Heart right ventricle (tissue), 16 donors: Measurements from ENCODE around the gene ZXDC. TPM values are rescaled to one million over a fixed set of nuclear protein-coding genes. Genes with fewer than 3 reads are reported as not detected.

ENCODE experiments used
- ATAC-seq, 8 donors: fragments of 200-7000 bp; cut with Tn5 transposase; one replicate each; pipeline ENCODE4 v1.9.1; 2020; ENCODE audit warnings: mild to moderate bottlenecking in 8 of 8, moderate library complexity in 8 of 8, moderate number of reproducible peaks in 1 of 8
- DNase-seq, 2 donors: peaks; one replicate each; pipeline ENCODE4 v3.0.0-alpha.2; 2020
- H3K27ac ChIP-seq, 10 donors: fragments of 200-600 bp; sonication (generic) in 2 of 10; one replicate each; pipeline versions ENCODE4 v1.5.0 to v1.8.0; 2020 to 2022; ENCODE audit warnings: mild to moderate bottlenecking in 3 of 10
- H3K27me3 ChIP-seq, 7 donors: fragments of 200-600 bp; one replicate each; pipeline ENCODE4 v1.8.0; 2021 to 2022; ENCODE audit warnings: mild to moderate bottlenecking in 2 of 7
- H3K36me3 ChIP-seq, 9 donors: fragments of 200-600 bp; sonication (generic) in 1 of 9; one replicate each; pipeline versions ENCODE4 v1.5.0 to v1.8.0; 2020 to 2022; ENCODE audit warnings: mild to moderate bottlenecking in 2 of 9
- H3K4me1 ChIP-seq, 9 donors: fragments of 200-600 bp; sonication (generic) in 1 of 9; one replicate each; pipeline versions ENCODE4 v1.5.0 to v1.8.0; 2020 to 2022; ENCODE audit warnings: mild to moderate bottlenecking in 4 of 9
- H3K4me3 ChIP-seq, 10 donors: fragments of 200-600 bp; sonication (generic) in 2 of 10; one replicate each; pipeline versions ENCODE4 v1.5.0 to v1.8.0; 2020 to 2022; ENCODE audit warnings: mild to moderate bottlenecking in 7 of 10, moderate library complexity in 2 of 10
- H3K9me3 ChIP-seq, 11 donors: fragments of 200-600 bp in 10 of 11; sonication (generic) in 2 of 11; one replicate each; pipeline versions ENCODE4 v1.5.0 to v1.8.0; 2013 to 2022; ENCODE audit warnings: mild to moderate bottlenecking in 2 of 11, control low read depth in 1 of 11, moderate library complexity in 1 of 11
- CTCF ChIP-seq, 9 donors: fragments of 200-600 bp; sonication (generic) in 2 of 9; IDR thresholded peaks; one replicate each; pipeline versions ENCODE4 v1.5.0 to v1.8.0; 2021 to 2022; ENCODE audit warnings: antibody characterized with exemption in 9 of 9, mild to moderate bottlenecking in 5 of 9, moderate library complexity in 1 of 9
- WGBS, 2 donors: extraction: QIAGEN DNeasy Blood & Tissue Kit; methylation state at CpG; one replicate each; pipeline ENCODE4 v1.1.7; 2013; ENCODE audit warnings: inconsistent platforms in 1 of 2; 5-methylcytosine and 5-hydroxymethylcytosine counted together
- intact Hi-C, 10 donors: fragments of 100-400 bp; cut with DNase I; formaldehyde crosslinking; loops; one replicate each; pipeline versions ENCODE4 v1.11.1 to v1.14.2; 2022
- polyA plus RNA-seq, 2 donors: library from polyadenylated mRNA; stranded (reverse); fragments of 200-250 nt; gene quantifications; one replicate each; pipeline ENCODE4 v1.2.3, GENCODE V29; 2013
- total RNA-seq, 10 donors: library from RNA; stranded (reverse); fragmentation: NEBNext Ultra II Directional in 3 of 10; extraction: Animal tissue kit (Norgen Biotek cat#: 25700) in 3 of 10; gene quantifications; one replicate each; pipeline versions ENCODE4 v1.2.1 to v1.2.4, GENCODE V29; 2021 to 2023
- donor health status: Arrhythmogenic right ventricular cardiomyopathy.
- donor health status: ischemic (EF 13 %, LVEDD 7.1; RV severe dilation, severe dysfunction).
- donor health status: healthy with polysubstance abuse.
- donor health status: DM: no; HTN: yes; CAD: no.
- donor health status: DM: no; HTN: no; CAD: no.
- donor health status: ischemic (EF 25% LVEDD 6.9; RV normal size, moderate dysfunction).
- donor health status: ischemic (EF 25% LVEDD 5.7; RV mildly dilated, moderate dysfunction).
- donor health status: healthy.
- donor health status: DM: yes; HTN: yes; CAD: no.
- donor health status: Ischemic cardiomyopathy.
- donor health status: ischemic (EF 35%, LVEDD 5.7; RV mildly dilated, moderate dysfunction).
- donor health status: nonischemic (EF 11% LVEDD 7.7; RV severe dilation, severe dysfunction).
- donor health status: DM: yes; HTN: yes; CAD: no.
- donor health status: PGD.
- donor health status: ischemic (EF 29% LVEDD 5.4; RV normal size, mild dysfunction).
- donor health status: nonischemic (EF 23%, LVEDD 6.1; RV moderate dilation, normal function).

Gene ZXDC
- total and polyA plus RNA-seq, 12 donors, result 6.6 to 25.4 (median 19.4) TPM

- intact Hi-C loops, result loop anchor here in 4 of 10 donors (5.0 to 10.0 kb wide), 4 partner anchors 75 to 258 kb away; no protein-coding TSS in a partner anchor
- no peak for ATAC-seq
- Histone ChIP-seq H3K27ac (no peak overlapping the region), H3K36me3 (no peaks in the 10 kb centered on the region), H3K4me1 (peaks cover 0 to 20% (median 9%) of the 10 kb centered on the region in 9 donors), H3K27me3 (peaks cover 0 to 33% (median 9%) of the 10 kb centered on the region in 7 donors), H3K9me3 (no peaks in the 10 kb centered on the region), H3K4me3 (no peak overlapping the region)
- no peak for DNase-seq
- 89 to 91% methylated on average over 15 of the region's 15 CpGs for WGBS, 2 donors
- no peak for TF ChIP-seq CTCF (IDR thresholded peaks at IDR 0.05)
Measured at GRCh38 chr3:126390201-126390600, 85.5 kb downstream of the ZXDC start.

GRCh38 chr3:126389794-126390146, 85.9 kb downstream of the ZXDC start:
- Histone ChIP-seq H3K27ac (no peak overlapping the region), H3K4me1 (peaks cover 0 to 16% (median 5%) of the 10 kb centered on the region in 9 donors), H3K4me3 (peak overlapping the region in 2 of 10 donors; percentile 59 to 64), H3K36me3 (no peaks in the 10 kb centered on the region), H3K9me3 (no peaks in the 10 kb centered on the region), H3K27me3 (peaks cover 0 to 28% (median 8%) of the 10 kb centered on the region in 7 donors)
- TF ChIP-seq CTCF (IDR thresholded peaks at IDR 0.05), result no peak
- 70 to 72% methylated on average over 17 of the region's 17 CpGs for WGBS, 2 donors
- intact Hi-C loops, result loop anchor here (1.0 to 10.0 kb wide), 14 partner anchors 33 to 257 kb away; partner anchors contain the start of gene KLF15 (in 3 of the 10)
- ATAC-seq, result peak in 4 of 8 donors; percentile 5 to 33 (median 10)
- no peak for DNase-seq

GRCh38 chr3:126389112-126389793, 86.4 kb downstream of the ZXDC start:
- H3K27me3 ChIP-seq, result peaks cover 0 to 23% (median 4%) of the 10 kb centered on the region in 7 donors
- DNase-seq (peak; percentile 85 to 90), ATAC-seq (peak; percentile 94 to 98 (median 96))
- peak overlapping the region; percentile 11 to 64 (median 49) for H3K4me3 ChIP-seq
- intact Hi-C loops, result loop anchor here in 9 of 10 donors (1.0 to 5.0 kb wide), 12 partner anchors 32 to 255 kb away; partner anchors contain the start of gene KLF15 (in 3 of the 9)
- WGBS, 2 donors, result 1 to 4% methylated on average over 51 to 58 of the region's 58 CpGs
- H3K9me3 ChIP-seq, result no peaks in the 10 kb centered on the region
- peak; percentile 89 to 100 (median 97) for TF ChIP-seq CTCF (IDR thresholded peaks at IDR 0.05)
- H3K4me1 ChIP-seq, result peaks cover 0 to 11% (median 5%) of the 10 kb centered on the region in 9 donors
- H3K27ac ChIP-seq, result peak overlapping the region; percentile 28 to 87 (median 79)
- no peaks in the 10 kb centered on the region for H3K36me3 ChIP-seq

Other genes with a start within 250 kb of the ZXDC start
- gene KLF15, start 118.5 kb downstream of the ZXDC start, total RNA-seq, result 10 to 100 TPM; 13.5 to 57.1 (median 27.1) TPM
- gene KLF15, start 118.5 kb downstream of the ZXDC start, polyA plus RNA-seq, result 10 to 100 TPM; 30.1 to 61.3 TPM
- not detected for gene CFAP100, start 81.0 kb downstream of the ZXDC start, total RNA-seq
- gene CFAP100, start 81.0 kb downstream of the ZXDC start, polyA plus RNA-seq, result not detected
- gene UROC1, start 41.9 kb upstream of the ZXDC start, total RNA-seq, result not detected
- gene UROC1, start 41.9 kb upstream of the ZXDC start, polyA plus RNA-seq, result under 1 TPM in 1 of 2 donors, not detected in 1; 0.01 TPM
- gene CHST13, start 48.3 kb upstream of the ZXDC start, total RNA-seq, result 1 to 10 TPM in 1 of 10 donors, under 1 TPM in 9; 0.15 to 1.2 (median 0.53) TPM
- gene CHST13, start 48.3 kb upstream of the ZXDC start, polyA plus RNA-seq, result under 1 TPM; 0.12 to 0.15 TPM
- gene C3orf22, start 83.0 kb upstream of the ZXDC start, total RNA-seq, result under 1 TPM in 1 of 10 donors, not detected in 9; 0.26 TPM
- not detected for gene C3orf22, start 83.0 kb upstream of the ZXDC start, polyA plus RNA-seq
- 1 to 10 TPM; 4.7 to 7.8 (median 5.6) TPM for gene TXNRD3, start 179.2 kb upstream of the ZXDC start, total RNA-seq
- 1 to 10 TPM; 2.1 to 5.0 TPM for gene TXNRD3, start 179.2 kb upstream of the ZXDC start, polyA plus RNA-seq
- gene CHCHD6, start 228.3 kb upstream of the ZXDC start, total RNA-seq, result 10 to 100 TPM in 6 of 10 donors, 1 to 10 TPM in 4; 5.2 to 15.8 (median 10.2) TPM
- gene CHCHD6, start 228.3 kb upstream of the ZXDC start, polyA plus RNA-seq, result 10 to 100 TPM in 1 of 2 donors, 1 to 10 TPM in 1; 9.9 to 27.0 TPM